OCI-M2 (cell line): ENCODE measurements around the gene RBM7.

ENCODE experiments used
- DNase-seq: peaks from one replicate; lab custom pipeline; 2025; ENCODE audit not compliant: unreplicated experiment; lab: John Stamatoyannopoulos, UW

Gene RBM7

GRCh38 chr11:114447444-114447843, 47.0 kb downstream of the RBM7 start:
- DNase-seq, result no peak

- DNase-seq, result no peak
These were observed 47.4 kb downstream of the RBM7 start for GRCh38 chr11:114447892-114448291.

GRCh38 chr11:114448749-114449482, 48.5 kb downstream of the RBM7 start:
- DNase-seq, result no peak

GRCh38 chr11:114449845-114450244, 49.4 kb downstream of the RBM7 start:
- no peak for DNase-seq

- no peak for DNase-seq
These were observed 51.9 kb downstream of the RBM7 start for GRCh38 chr11:114452399-114452798.
